SK-N-SH treated with all-trans-retinoic acid at 6 μM for 48 hours (cell line): ENCODE results near the gene GRIN3A.

ENCODE experiments used
- ATAC-seq: fragments of 200-7000 bp; cut with Tn5 transposase; 3 replicates; pipeline ENCODE4 v1.9.1; 2020; ENCODE audit warnings: mild to moderate bottlenecking, moderate library complexity
- ARNTL ChIP-seq: fragments of 450-650 bp; formaldehyde crosslinking; IDR thresholded peaks from 2 replicates; pipeline ENCODE4 v1.5.0; 2020; ENCODE audit warnings: low read depth, mild to moderate bottlenecking, moderate library complexity, borderline replicate concordance
- BACH2 ChIP-seq: fragments of 250-450 bp; sonication (Bioruptor Pico); IDR thresholded peaks from 2 replicates; pipeline ENCODE4 v1.9.0; 2021; ENCODE audit warnings: mild to moderate bottlenecking, borderline replicate concordance
- ESRRG ChIP-seq: fragments of 250-450 bp; sonication (Bioruptor Pico); IDR thresholded peaks from 2 replicates; pipeline ENCODE4 v1.6.1; 2021; ENCODE audit warnings: mild to moderate bottlenecking
- GLIS3 ChIP-seq: fragments of 250-450 bp; sonication (Bioruptor Pico); IDR thresholded peaks from 2 replicates; pipeline ENCODE4 v1.5.0; 2020; ENCODE audit warnings: mild to moderate bottlenecking, moderate library complexity
- ISL1 ChIP-seq: fragments of 250-450 bp; sonication (Bioruptor Pico); IDR thresholded peaks from 2 replicates; pipeline ENCODE4 v2.1.2; 2022; ENCODE audit warnings: mild to moderate bottlenecking, moderate library complexity
- OSR1 ChIP-seq: fragments of 250-450 bp; sonication (Bioruptor Pico); IDR thresholded peaks from 2 replicates; pipeline ENCODE4 v1.8.0; 2022; ENCODE audit warnings: moderate library complexity, mild to moderate bottlenecking, inconsistent platforms
- PPARA ChIP-seq: fragments of 250-450 bp; sonication (Bioruptor Pico); IDR thresholded peaks from 2 replicates; pipeline ENCODE4 v1.5.0; 2020; ENCODE audit warnings: mild to moderate bottlenecking, borderline replicate concordance
- RARB ChIP-seq: fragments of 250-450 bp; sonication (Bioruptor Pico); IDR thresholded peaks from 2 replicates; pipeline ENCODE4 v1.8.0; 2021; ENCODE audit warnings: mild to moderate bottlenecking, moderate library complexity
- TCF4 ChIP-seq: fragments of 250-450 bp; sonication (Bioruptor Pico); IDR thresholded peaks from 2 replicates; pipeline ENCODE4 v1.8.0; 2021; ENCODE audit warnings: mild to moderate bottlenecking, moderate library complexity, borderline replicate concordance
- TOX ChIP-seq: fragments of 250-450 bp; sonication (Bioruptor Pico); IDR thresholded peaks from 2 replicates; pipeline ENCODE4 v1.8.0; 2021; ENCODE audit warnings: mild to moderate bottlenecking, moderate library complexity, borderline replicate concordance
- ZC3H10 ChIP-seq: fragments of 250-450 bp; sonication (Bioruptor Pico); IDR thresholded peaks from 2 replicates; pipeline ENCODE4 v1.5.1; 2021; ENCODE audit warnings: mild to moderate bottlenecking, moderate library complexity
- ZFP3 ChIP-seq: fragments of 250-450 bp; sonication (Bioruptor Pico); IDR thresholded peaks from 2 replicates; pipeline ENCODE4 v1.5.0; 2020; ENCODE audit warnings: mild to moderate bottlenecking, moderate library complexity
- ZFP30 ChIP-seq: fragments of 450-650 bp; formaldehyde crosslinking; IDR thresholded peaks from 2 replicates; pipeline ENCODE4 v1.5.0; 2022; ENCODE audit warnings: mild to moderate bottlenecking, moderate library complexity
- ZNF565 ChIP-seq: fragments of 450-650 bp; formaldehyde crosslinking; conservative IDR thresholded peaks from 2 replicates; pipeline ENCODE4 v1.5.0; 2020; ENCODE audit warnings: low read depth, mild to moderate bottlenecking, moderate library complexity
- ZNF8 ChIP-seq: fragments of 450-650 bp; formaldehyde crosslinking; IDR thresholded peaks from 2 replicates; pipeline ENCODE4 v1.5.0; 2020; ENCODE audit warnings: mild to moderate bottlenecking, moderate library complexity
- TF ChIP-seq, protein P1 (sequence below): fragments of 250-450 bp; sonication (Bioruptor Pico); IDR thresholded peaks from 2 replicates; pipeline ENCODE4 v1.8.0; 2021; ENCODE audit warnings: low read depth, mild to moderate bottlenecking, moderate library complexity, borderline replicate concordance
- TF ChIP-seq, protein P2 (sequence below): fragments of 250-450 bp; sonication (Bioruptor Pico); IDR thresholded peaks from 2 replicates; pipeline ENCODE4 v1.5.0; 2020; ENCODE audit warnings: mild to moderate bottlenecking, moderate library complexity
- TF ChIP-seq, protein P3 (sequence below): fragments of 250-450 bp; sonication (Bioruptor Pico); IDR thresholded peaks from 2 replicates; pipeline ENCODE4 v1.5.1; 2021; ENCODE audit warnings: mild to moderate bottlenecking, moderate library complexity
- TF ChIP-seq, protein P4 (sequence below): fragments of 250-450 bp; sonication (Bioruptor Pico); IDR thresholded peaks from 2 replicates; pipeline ENCODE4 v1.5.1; 2020; ENCODE audit warnings: low read depth, mild to moderate bottlenecking, moderate library complexity
- TF ChIP-seq, protein P5 (sequence below): fragments of 250-450 bp; sonication (Bioruptor Pico); IDR thresholded peaks from 2 replicates; pipeline ENCODE4 v1.8.0; 2020; ENCODE audit warnings: mild to moderate bottlenecking, moderate library complexity, borderline replicate concordance

Gene GRIN3A

DNA sequence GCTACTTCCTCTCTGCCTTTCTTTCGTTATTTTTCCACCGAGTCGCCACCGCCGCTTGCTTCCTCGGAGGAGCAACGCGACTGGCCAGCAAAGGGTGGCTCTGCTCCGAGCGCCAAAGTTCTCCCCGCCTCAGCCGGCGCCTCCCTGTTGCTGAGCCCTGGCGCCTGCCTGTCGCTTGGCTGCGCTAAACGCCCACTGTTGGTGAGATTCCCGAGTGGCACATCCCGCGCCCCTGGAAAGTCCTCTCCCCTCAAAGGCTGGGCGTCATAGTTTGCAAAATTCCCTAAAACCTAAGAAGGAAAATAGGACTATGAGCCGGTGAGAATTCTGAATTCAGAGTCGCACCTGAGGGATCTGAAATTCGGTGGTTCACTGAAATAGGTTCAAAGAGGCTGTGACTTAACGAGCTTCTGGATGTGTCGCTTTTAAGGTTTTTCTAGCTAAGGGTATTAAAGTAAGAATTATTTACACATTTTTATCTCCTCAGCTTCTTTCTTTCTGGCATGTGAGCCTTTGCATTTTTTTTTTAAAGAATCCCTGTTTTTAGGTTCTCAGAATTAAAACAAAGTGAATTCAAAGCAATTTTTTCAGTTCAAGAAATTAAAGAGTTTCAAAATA is at the start of gene GRIN3A:
Gene GRIN3A, minus strand, starts transcription at position 82 of the 618 bp plus-strand sequence. CDS start 668 bp downstream, outside the sequence.
- no peak for TF ChIP-seq ARNTL (CRISPR knock-in tag)
- TF ChIP-seq ISL1: no peak
- TF ChIP-seq TOX (CRISPR knock-in tag): no peak
- TF ChIP-seq GLIS3 (CRISPR knock-in tag): no peak
- TF ChIP-seq ZNF8 (CRISPR knock-in tag): no peak
- peak; percentile 69 for ATAC-seq

DNA sequence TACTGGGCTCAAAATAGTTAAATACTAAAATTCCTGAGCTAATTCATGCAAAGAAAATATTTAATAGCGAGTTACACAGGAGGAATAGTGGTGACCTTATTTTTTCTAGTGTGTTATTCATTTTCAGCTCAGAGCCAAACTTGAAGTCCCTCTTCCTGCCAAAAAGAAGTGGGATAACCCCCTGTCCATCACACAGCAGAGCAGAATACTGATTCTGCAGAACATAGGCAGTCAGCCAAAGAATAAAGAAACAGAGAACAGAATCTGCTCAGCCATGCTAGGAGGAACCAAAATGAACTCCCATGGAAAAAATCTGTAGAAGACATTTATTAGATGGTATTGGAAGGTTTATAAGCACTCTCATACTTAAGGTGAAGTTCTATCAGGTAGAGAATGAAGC is 49.4 kb upstream of the GRIN3A start:
- TF ChIP-seq BACH2 (CRISPR knock-in tag) (no peak), PPARA (no peak), RARB (no peak), ESRRG (no peak), ZFP3 (CRISPR knock-in tag) (no peak), ZNF8 (CRISPR knock-in tag) (no peak), TCF4 (CRISPR knock-in tag) (no peak), ZNF565 (no peak), ARNTL (CRISPR knock-in tag) (no peak), TOX (CRISPR knock-in tag) (no peak), OSR1 (CRISPR knock-in tag) (no peak), ZC3H10 (CRISPR knock-in tag) (no peak), GLIS3 (CRISPR knock-in tag) (no peak), ZFP30 (CRISPR knock-in tag) (no peak)
- TF ChIP-seq, protein P1, sequence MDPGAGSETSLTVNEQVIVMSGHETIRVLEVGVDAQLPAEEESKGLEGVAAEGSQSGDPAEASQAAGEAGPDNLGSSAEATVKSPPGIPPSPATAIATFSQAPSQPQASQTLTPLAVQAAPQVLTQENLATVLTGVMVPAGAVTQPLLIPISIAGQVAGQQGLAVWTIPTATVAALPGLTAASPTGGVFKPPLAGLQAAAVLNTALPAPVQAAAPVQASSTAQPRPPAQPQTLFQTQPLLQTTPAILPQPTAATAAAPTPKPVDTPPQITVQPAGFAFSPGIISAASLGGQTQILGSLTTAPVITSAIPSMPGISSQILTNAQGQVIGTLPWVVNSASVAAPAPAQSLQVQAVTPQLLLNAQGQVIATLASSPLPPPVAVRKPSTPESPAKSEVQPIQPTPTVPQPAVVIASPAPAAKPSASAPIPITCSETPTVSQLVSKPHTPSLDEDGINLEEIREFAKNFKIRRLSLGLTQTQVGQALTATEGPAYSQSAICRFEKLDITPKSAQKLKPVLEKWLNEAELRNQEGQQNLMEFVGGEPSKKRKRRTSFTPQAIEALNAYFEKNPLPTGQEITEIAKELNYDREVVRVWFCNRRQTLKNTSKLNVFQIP (CRISPR knock-in tag): no peak
- TF ChIP-seq, protein P2, sequence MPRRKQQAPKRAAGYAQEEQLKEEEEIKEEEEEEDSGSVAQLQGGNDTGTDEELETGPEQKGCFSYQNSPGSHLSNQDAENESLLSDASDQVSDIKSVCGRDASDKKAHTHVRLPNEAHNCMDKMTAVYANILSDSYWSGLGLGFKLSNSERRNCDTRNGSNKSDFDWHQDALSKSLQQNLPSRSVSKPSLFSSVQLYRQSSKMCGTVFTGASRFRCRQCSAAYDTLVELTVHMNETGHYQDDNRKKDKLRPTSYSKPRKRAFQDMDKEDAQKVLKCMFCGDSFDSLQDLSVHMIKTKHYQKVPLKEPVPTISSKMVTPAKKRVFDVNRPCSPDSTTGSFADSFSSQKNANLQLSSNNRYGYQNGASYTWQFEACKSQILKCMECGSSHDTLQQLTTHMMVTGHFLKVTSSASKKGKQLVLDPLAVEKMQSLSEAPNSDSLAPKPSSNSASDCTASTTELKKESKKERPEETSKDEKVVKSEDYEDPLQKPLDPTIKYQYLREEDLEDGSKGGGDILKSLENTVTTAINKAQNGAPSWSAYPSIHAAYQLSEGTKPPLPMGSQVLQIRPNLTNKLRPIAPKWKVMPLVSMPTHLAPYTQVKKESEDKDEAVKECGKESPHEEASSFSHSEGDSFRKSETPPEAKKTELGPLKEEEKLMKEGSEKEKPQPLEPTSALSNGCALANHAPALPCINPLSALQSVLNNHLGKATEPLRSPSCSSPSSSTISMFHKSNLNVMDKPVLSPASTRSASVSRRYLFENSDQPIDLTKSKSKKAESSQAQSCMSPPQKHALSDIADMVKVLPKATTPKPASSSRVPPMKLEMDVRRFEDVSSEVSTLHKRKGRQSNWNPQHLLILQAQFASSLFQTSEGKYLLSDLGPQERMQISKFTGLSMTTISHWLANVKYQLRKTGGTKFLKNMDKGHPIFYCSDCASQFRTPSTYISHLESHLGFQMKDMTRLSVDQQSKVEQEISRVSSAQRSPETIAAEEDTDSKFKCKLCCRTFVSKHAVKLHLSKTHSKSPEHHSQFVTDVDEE: no peak
- TF ChIP-seq, all 23 proteins: peak for 0
- ATAC-seq: no peak

DNA sequence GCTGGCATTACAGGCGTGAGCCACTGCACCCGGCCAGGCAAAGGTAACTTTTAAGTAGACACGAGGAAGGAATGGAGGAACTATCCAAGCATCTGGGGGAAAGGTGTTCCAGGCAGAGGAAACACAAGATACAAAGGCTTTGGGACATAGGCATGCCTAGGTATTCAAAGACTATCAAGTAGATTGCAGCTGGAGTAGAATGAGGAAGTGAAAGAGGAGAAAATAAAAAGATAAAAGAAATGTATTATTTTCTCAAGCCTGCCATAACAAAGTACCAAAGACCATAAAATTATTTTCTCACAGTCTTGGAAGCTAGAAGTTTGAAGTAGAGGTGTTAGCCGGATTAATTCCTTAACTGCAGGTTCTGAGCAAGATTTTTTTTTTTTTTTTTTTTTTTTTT is 39.9 kb upstream of the GRIN3A start:
- no peak for ATAC-seq
- no peak for TF ChIP-seq OSR1 (CRISPR knock-in tag)
- no peak for TF ChIP-seq PPARA
- TF ChIP-seq BACH2 (CRISPR knock-in tag): no peak
- no peak for TF ChIP-seq ZC3H10 (CRISPR knock-in tag)

DNA sequence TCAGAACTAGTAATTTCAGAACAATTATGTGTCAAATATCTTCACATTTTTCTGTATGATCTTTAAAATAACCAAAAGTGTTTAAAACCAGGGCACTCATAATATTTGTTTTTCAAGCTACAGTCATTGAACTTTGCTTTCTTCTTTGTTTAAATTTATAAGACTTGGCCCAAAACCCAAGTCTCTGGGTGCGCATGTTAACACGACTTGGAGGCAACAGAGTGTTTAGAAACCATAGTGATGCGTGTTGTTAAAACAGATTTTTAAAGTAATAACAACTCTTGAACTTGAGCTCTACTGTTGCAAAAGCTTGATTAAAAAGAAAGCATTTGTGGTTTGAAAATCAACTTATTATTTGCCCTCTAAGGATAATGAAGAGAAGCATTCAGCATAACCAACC is 26.0 kb upstream of the GRIN3A start:
- no peak for ATAC-seq

DNA sequence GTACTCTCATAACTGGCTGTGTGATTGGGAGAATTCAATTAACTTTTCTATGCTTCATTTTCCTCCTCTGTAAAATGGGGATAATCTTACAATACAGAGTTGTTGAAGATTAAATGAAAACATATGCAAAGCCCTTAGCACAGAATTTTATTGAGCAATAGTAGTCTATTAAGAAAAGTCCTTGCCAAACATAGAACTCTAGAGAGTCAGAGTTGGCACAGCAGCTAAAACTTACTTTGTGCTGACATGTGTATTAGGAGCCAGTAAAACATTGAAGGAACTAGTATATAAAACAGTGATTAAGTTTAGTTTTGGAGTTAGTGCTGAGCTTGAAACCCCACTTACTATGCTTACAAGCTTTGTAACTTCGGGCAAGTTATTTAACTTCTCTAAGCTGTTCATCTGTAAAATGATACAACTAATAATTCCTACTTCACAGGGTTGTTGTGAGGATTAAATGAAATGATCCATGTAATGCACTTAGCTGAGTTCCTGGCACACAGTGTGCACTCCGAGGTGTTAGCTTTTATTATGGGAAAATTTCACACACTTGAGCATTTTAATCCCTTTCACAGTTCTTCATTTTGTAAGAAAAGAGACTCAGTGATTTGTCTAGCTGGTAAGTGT is 20.0 kb upstream of the GRIN3A start:
- TF ChIP-seq ARNTL (CRISPR knock-in tag): no peak
- TF ChIP-seq RARB: no peak
- TF ChIP-seq ISL1: no peak
- ATAC-seq: no peak

More for the DNA sequence above, 26.0 kb upstream of the GRIN3A start:
- TF ChIP-seq TOX (CRISPR knock-in tag) (no peak), ZC3H10 (CRISPR knock-in tag) (no peak)
- TF ChIP-seq, protein P3, sequence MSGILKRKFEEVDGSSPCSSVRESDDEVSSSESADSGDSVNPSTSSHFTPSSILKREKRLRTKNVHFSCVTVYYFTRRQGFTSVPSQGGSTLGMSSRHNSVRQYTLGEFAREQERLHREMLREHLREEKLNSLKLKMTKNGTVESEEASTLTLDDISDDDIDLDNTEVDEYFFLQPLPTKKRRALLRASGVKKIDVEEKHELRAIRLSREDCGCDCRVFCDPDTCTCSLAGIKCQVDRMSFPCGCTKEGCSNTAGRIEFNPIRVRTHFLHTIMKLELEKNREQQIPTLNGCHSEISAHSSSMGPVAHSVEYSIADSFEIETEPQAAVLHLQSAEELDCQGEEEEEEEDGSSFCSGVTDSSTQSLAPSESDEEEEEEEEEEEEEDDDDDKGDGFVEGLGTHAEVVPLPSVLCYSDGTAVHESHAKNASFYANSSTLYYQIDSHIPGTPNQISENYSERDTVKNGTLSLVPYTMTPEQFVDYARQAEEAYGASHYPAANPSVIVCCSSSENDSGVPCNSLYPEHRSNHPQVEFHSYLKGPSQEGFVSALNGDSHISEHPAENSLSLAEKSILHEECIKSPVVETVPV (CRISPR knock-in tag): no peak

DNA sequence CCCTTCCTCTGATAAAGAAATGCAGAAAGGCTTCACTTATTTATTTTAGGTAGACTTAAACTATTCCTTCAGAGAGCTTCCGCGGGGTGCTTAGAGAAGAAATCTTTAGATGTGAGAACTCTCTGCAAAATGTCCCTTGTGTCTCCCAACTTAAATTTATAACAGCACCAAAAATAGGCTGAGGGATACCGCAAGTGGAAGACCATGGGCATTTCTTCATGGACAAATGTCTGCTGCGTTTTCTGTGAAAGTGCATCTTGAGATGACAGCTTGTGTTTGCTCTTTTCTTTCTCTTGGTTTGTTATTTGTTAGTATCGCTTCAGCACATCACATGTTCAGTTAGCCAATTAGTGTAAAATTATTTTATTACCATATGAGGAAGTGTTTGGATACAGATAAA is 15.3 kb upstream of the GRIN3A start:
- ATAC-seq: no peak
- TF ChIP-seq, protein P1 (CRISPR knock-in tag): no peak
- TF ChIP-seq RARB (no peak), ARNTL (CRISPR knock-in tag) (no peak), ZFP30 (CRISPR knock-in tag) (no peak), ZFP3 (CRISPR knock-in tag) (no peak), TOX (CRISPR knock-in tag) (no peak), ZC3H10 (CRISPR knock-in tag) (no peak)
- TF ChIP-seq, protein P4, sequence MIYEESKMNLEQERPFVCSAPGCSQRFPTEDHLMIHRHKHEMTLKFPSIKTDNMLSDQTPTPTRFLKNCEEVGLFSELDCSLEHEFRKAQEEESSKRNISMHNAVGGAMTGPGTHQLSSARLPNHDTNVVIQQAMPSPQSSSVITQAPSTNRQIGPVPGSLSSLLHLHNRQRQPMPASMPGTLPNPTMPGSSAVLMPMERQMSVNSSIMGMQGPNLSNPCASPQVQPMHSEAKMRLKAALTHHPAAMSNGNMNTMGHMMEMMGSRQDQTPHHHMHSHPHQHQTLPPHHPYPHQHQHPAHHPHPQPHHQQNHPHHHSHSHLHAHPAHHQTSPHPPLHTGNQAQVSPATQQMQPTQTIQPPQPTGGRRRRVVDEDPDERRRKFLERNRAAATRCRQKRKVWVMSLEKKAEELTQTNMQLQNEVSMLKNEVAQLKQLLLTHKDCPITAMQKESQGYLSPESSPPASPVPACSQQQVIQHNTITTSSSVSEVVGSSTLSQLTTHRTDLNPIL: no peak
- TF ChIP-seq, protein P5, sequence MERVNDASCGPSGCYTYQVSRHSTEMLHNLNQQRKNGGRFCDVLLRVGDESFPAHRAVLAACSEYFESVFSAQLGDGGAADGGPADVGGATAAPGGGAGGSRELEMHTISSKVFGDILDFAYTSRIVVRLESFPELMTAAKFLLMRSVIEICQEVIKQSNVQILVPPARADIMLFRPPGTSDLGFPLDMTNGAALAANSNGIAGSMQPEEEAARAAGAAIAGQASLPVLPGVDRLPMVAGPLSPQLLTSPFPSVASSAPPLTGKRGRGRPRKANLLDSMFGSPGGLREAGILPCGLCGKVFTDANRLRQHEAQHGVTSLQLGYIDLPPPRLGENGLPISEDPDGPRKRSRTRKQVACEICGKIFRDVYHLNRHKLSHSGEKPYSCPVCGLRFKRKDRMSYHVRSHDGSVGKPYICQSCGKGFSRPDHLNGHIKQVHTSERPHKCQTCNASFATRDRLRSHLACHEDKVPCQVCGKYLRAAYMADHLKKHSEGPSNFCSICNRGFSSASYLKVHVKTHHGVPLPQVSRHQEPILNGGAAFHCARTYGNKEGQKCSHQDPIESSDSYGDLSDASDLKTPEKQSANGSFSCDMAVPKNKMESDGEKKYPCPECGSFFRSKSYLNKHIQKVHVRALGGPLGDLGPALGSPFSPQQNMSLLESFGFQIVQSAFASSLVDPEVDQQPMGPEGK (CRISPR knock-in tag): no peak
